Neural progenitor cell (in vitro differentiated cells): ENCODE data around the gene RARRES2. TPM values are rescaled to one million over a fixed set of nuclear protein-coding genes. Genes with fewer than 3 reads are reported as not detected.

Source experiments
- DNase-seq: peaks from one replicate; pipeline ENCODE4 v3.0.0-alpha.2; 2016; ENCODE audit warnings: low spot score
- H2AFZ ChIP-seq: fragments of 200-600 bp; sonication (generic); replicated peaks from 2 replicates; pipeline ENCODE4 v1.6.1; 2016; ENCODE audit warnings: antibody characterized with exemption
- H3F3A ChIP-seq: fragments of 200-600 bp; sonication (generic); 2 replicates; pipeline ENCODE4 v1.6.1; 2016; ENCODE audit warnings: antibody characterized with exemption, low read depth
- H3K27ac ChIP-seq: fragments of 200-600 bp; sonication (generic); 2 replicates; pipeline ENCODE4 v1.5.1; 2016; ENCODE audit warnings: mild to moderate bottlenecking
- H3K27me3 ChIP-seq: fragments of 200-600 bp; sonication (generic); 2 replicates; pipeline ENCODE4 v1.6.1; 2016; ENCODE audit warnings: mild to moderate bottlenecking, moderate library complexity
- H3K36me3 ChIP-seq: fragments of 200-600 bp; sonication (generic); 2 replicates; pipeline ENCODE4 v1.5.1; 2016
- H3K4me1 ChIP-seq: fragments of 200-600 bp; sonication (generic); 2 replicates; pipeline ENCODE4 v1.6.1; 2016; ENCODE audit warnings: mixed run types
- H3K4me2 ChIP-seq: fragments of 200-600 bp; sonication (generic); 2 replicates; pipeline ENCODE4 v1.6.1; 2016
- H3K4me3 ChIP-seq: fragments of 200-600 bp; sonication (generic); 2 replicates; pipeline ENCODE4 v1.5.1; 2016
- H3K79me2 ChIP-seq: fragments of 200-600 bp; sonication (generic); 2 replicates; pipeline ENCODE4 v1.6.1; 2016; ENCODE audit warnings: low read depth
- H3K9ac ChIP-seq: fragments of 200-600 bp; sonication (generic); 2 replicates; pipeline ENCODE4 v1.6.1; 2016
- H3K9me3 ChIP-seq: fragments of 200-600 bp; sonication (generic); 2 replicates; pipeline ENCODE4 v1.5.1; 2016; ENCODE audit warnings: low read depth
- H4K20me1 ChIP-seq: fragments of 200-600 bp; sonication (generic); 2 replicates; pipeline ENCODE4 v1.6.1; 2016; ENCODE audit warnings: low read depth
- H3K27ac Mint-ChIP-seq: 3 replicates; pipeline ENCODE4 v1.8.0; 2021; ENCODE audit warnings: mixed read lengths
- H3K27me3 Mint-ChIP-seq: 2 replicates; pipeline ENCODE4 v1.8.0; 2022; ENCODE audit warnings: low read depth, mild to moderate bottlenecking, inconsistent platforms, moderate library complexity, mixed read lengths; ENCODE audit not compliant: insufficient read depth
- H3K36me3 Mint-ChIP-seq: 3 replicates; pipeline ENCODE4 v1.8.0; 2021; ENCODE audit warnings: mixed read lengths
- H3K4me1 Mint-ChIP-seq: 3 replicates; pipeline ENCODE4 v1.8.0; 2021; ENCODE audit warnings: mixed read lengths
- H3K4me3 Mint-ChIP-seq: 3 replicates; pipeline ENCODE4 v1.8.0; 2021; ENCODE audit warnings: mild to moderate bottlenecking, moderate library complexity, mixed read lengths
- H3K9me3 Mint-ChIP-seq: 3 replicates; pipeline ENCODE4 v1.8.0; 2020; ENCODE audit warnings: mixed read lengths
- EZH2 ChIP-seq: fragments of 200-600 bp; sonication (generic); IDR thresholded peaks from 2 replicates; pipeline ENCODE4 v1.6.1; 2017; ENCODE audit warnings: antibody characterized with exemption, mild to moderate bottlenecking, moderate library complexity
- EZH2phosphoT487 ChIP-seq: fragments of 200-600 bp; sonication (generic); IDR thresholded peaks from 2 replicates; pipeline ENCODE4 v1.6.1; 2017; ENCODE audit warnings: antibody characterized with exemption
- total RNA-seq: library from RNA; depleted of rRNA; stranded (reverse); fragments of >200 nt; gene quantifications from 2 replicates; pipeline ENCODE4 v1.2.3, GENCODE V29; 2015; ENCODE audit warnings: low replicate concordance
- TF ChIP-seq, protein P1 (sequence below): fragments of 200-600 bp; sonication (generic); IDR thresholded peaks from 2 replicates; pipeline ENCODE4 v1.5.1; 2017; ENCODE audit warnings: antibody characterized with exemption, mild to moderate bottlenecking

Gene RARRES2
- total RNA-seq, 1 donor from 2014 or later, result 0.19 TPM

- Histone ChIP-seq H3K4me2 (no peak overlapping the region), H3K27me3 (no peaks in the 10 kb centered on the region), H3K4me3 (no peak overlapping the region), H3K27ac (no peak overlapping the region), H2AFZ (no peak overlapping the region), H3K9ac (no peak overlapping the region), H3K4me1 (peaks cover 15% of the 10 kb centered on the region), H3K36me3 (no peaks in the 10 kb centered on the region), H3K9me3 (no peaks in the 10 kb centered on the region), H4K20me1 (peaks cover 42% of the 10 kb centered on the region), H3F3A (peaks cover 43% of the 10 kb centered on the region), H3K79me2 (peaks cover 50% of the 10 kb centered on the region)
- no peak for TF ChIP-seq EZH2
- TF ChIP-seq, protein P1, sequence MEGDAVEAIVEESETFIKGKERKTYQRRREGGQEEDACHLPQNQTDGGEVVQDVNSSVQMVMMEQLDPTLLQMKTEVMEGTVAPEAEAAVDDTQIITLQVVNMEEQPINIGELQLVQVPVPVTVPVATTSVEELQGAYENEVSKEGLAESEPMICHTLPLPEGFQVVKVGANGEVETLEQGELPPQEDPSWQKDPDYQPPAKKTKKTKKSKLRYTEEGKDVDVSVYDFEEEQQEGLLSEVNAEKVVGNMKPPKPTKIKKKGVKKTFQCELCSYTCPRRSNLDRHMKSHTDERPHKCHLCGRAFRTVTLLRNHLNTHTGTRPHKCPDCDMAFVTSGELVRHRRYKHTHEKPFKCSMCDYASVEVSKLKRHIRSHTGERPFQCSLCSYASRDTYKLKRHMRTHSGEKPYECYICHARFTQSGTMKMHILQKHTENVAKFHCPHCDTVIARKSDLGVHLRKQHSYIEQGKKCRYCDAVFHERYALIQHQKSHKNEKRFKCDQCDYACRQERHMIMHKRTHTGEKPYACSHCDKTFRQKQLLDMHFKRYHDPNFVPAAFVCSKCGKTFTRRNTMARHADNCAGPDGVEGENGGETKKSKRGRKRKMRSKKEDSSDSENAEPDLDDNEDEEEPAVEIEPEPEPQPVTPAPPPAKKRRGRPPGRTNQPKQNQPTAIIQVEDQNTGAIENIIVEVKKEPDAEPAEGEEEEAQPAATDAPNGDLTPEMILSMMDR, result no peak
- TF ChIP-seq EZH2phosphoT487, result no peak
- H3K4me3 Mint-ChIP-seq, result peak overlapping the region; percentile 42
- H3K9me3 Mint-ChIP-seq, result no peaks in the 10 kb centered on the region
- DNase-seq, result peak; percentile 2
- H3K4me1 Mint-ChIP-seq, result peaks cover 60% of the 10 kb centered on the region
- no peak overlapping the region for H3K27ac Mint-ChIP-seq
- peaks cover 23% of the 10 kb centered on the region for H3K36me3 Mint-ChIP-seq
- H3K27me3 Mint-ChIP-seq, result peaks cover 18% of the 10 kb centered on the region
Observed at GRCh38 chr7:150375662-150376521, 34.5 kb upstream of the RARRES2 start.

DNA sequence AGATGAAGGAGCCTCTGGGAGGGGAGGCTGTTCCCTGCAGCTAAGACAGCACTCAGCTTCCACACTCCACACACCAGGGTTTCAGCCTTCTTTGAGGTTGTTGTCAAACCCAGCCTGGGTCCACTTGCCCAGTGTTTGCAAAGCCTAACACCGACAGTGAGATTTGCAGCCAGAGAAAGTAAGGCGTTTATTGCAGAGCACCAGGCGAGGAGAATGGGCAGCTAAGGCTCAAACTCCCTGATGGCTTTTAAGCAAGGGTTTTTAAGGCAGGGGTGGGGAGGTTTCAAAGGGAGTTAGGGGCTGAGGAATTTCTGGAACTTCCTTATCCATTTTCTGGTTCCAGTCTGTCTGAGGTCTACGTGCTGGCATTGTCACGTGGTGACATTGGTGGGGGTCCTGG lies 33.0 kb upstream of the RARRES2 start:
- Histone ChIP-seq H3K79me2 (peaks cover 50% of the 10 kb centered on the region), H4K20me1 (peaks cover 29% of the 10 kb centered on the region), H2AFZ (no peak overlapping the region), H3K27me3 (no peaks in the 10 kb centered on the region), H3K4me3 (no peak overlapping the region), H3K4me1 (peaks cover 16% of the 10 kb centered on the region), H3K36me3 (no peaks in the 10 kb centered on the region), H3K9ac (no peak overlapping the region), H3K27ac (no peak overlapping the region), H3K4me2 (no peak overlapping the region), H3K9me3 (no peaks in the 10 kb centered on the region), H3F3A (peaks cover 31% of the 10 kb centered on the region)
- TF ChIP-seq, protein P1, result no peak
- TF ChIP-seq EZH2, result no peak
- TF ChIP-seq EZH2phosphoT487, result no peak
- Mint-ChIP-seq H3K36me3 (peaks cover 23% of the 10 kb centered on the region), H3K27ac (no peak overlapping the region), H3K4me3 (peak overlapping the region; percentile 46), H3K27me3 (peaks cover 10% of the 10 kb centered on the region), H3K4me1 (peaks cover 61% of the 10 kb centered on the region), H3K9me3 (no peaks in the 10 kb centered on the region)
- peak; percentile 1 for DNase-seq

DNA sequence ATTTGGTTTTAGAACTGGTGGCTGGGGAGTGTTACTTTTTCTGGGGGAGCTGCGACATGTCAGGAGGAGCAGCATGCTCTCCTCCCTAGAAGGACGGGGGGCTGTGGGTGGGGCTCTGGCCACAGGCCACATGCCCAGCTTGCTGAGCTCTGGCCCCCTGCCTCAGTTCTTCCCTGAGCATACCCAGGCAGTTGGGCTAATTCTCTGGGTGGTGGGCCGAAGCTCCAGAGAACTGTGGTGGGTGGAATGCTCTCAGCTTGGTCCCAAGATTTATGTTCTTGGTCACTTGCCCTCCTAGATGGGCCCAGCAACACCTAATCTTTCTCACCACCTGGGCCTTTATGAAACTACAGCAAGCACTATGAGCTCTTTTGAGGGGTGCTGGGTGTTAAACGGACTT lies 32.6 kb upstream of the RARRES2 start:
- no peak overlapping the region for H3K4me2 ChIP-seq
- DNase-seq, result no peak
- peaks cover 19% of the 10 kb centered on the region for H3K4me1 ChIP-seq
- peaks cover 29% of the 10 kb centered on the region for H4K20me1 ChIP-seq
- H3K9ac ChIP-seq, result no peak overlapping the region
- H3K36me3 Mint-ChIP-seq, result peaks cover 23% of the 10 kb centered on the region
- peaks cover 10% of the 10 kb centered on the region for H3K27me3 Mint-ChIP-seq
- H3K27ac Mint-ChIP-seq, result no peak overlapping the region
- TF ChIP-seq EZH2phosphoT487, result no peak
- no peaks in the 10 kb centered on the region for H3K36me3 ChIP-seq
- no peak overlapping the region for H3K4me3 ChIP-seq
- no peak overlapping the region for H2AFZ ChIP-seq
- H3K4me1 Mint-ChIP-seq, result peaks cover 66% of the 10 kb centered on the region
- H3K9me3 ChIP-seq, result no peaks in the 10 kb centered on the region
- H3F3A ChIP-seq, result peaks cover 31% of the 10 kb centered on the region
- peak overlapping the region; percentile 46 for H3K4me3 Mint-ChIP-seq
- peaks cover 52% of the 10 kb centered on the region for H3K79me2 ChIP-seq
- no peaks in the 10 kb centered on the region for H3K27me3 ChIP-seq
- H3K9me3 Mint-ChIP-seq, result no peaks in the 10 kb centered on the region
- H3K27ac ChIP-seq, result no peak overlapping the region
